ENCODE measurements around the gene SPDYE5. TPM values are rescaled to one million over a fixed set of nuclear protein-coding genes. Genes with fewer than 3 reads are reported as not detected.

Gene SPDYE5
- total and polyA plus RNA-seq, 11 donors = 0.11 TPM; not detected in 10

Other genes starting within 250 kb of the SPDYE5 start
- gene TRIM73, start 96.7 kb upstream of the SPDYE5 start, total RNA-seq = 1 to 10 TPM in 5 of 9 donors, under 1 TPM in 4; 0.25 to 1.7 (median 1.1) TPM
- 1 to 10 TPM in 1 of 2 donors, under 1 TPM in 1; 0.55 to 1.4 TPM for gene TRIM73, start 96.7 kb upstream of the SPDYE5 start, polyA plus RNA-seq
- 10 to 100 TPM; 10.8 to 33.2 (median 19.9) TPM for gene POM121C, start 6.0 kb upstream of the SPDYE5 start, total RNA-seq
- 10 to 100 TPM in 1 of 2 donors, 1 to 10 TPM in 1; 10.0 to 17.4 TPM for gene POM121C, start 6.0 kb upstream of the SPDYE5 start, polyA plus RNA-seq
- gene HIP1, start 246.6 kb downstream of the SPDYE5 start, total RNA-seq = 10 to 100 TPM; 13.4 to 36.4 (median 26.1) TPM
- 10 to 100 TPM in 1 of 2 donors, 1 to 10 TPM in 1; 5.9 to 10.2 TPM for gene HIP1, start 246.6 kb downstream of the SPDYE5 start, polyA plus RNA-seq

Data from heart left ventricle (tissue), 11 donors.